Progenitor cell of endocrine pancreas (in vitro differentiated cells): ENCODE data around the gene PTGS1. TPM values are rescaled to one million over a fixed set of nuclear protein-coding genes. Genes with fewer than 3 reads are reported as not detected.
"Not testable (repeated sequence)": the region's sequence is repeated elsewhere in the genome, so short reads cannot be mapped to it uniquely, and the experiment has no call there.

Experiments
- DNase-seq: peaks from one replicate; pipeline ENCODE4 v3.0.0; 2021; ENCODE audit warnings: low spot score; ENCODE audit not compliant: unreplicated experiment
- H3K27ac Mint-ChIP-seq: 2 replicates; pipeline ENCODE4 v1.8.0; 2021; ENCODE audit warnings: mild to moderate bottlenecking, moderate library complexity, mixed read lengths
- H3K27me3 Mint-ChIP-seq: 2 replicates; pipeline ENCODE4 v1.8.0; 2021; ENCODE audit warnings: mixed read lengths
- H3K36me3 Mint-ChIP-seq: 2 replicates; pipeline ENCODE4 v1.8.0; 2022; ENCODE audit warnings: mixed read lengths; ENCODE audit not compliant: insufficient read depth
- H3K4me1 Mint-ChIP-seq: 2 replicates; pipeline ENCODE4 v1.8.0; 2021; ENCODE audit warnings: low read depth, mixed read lengths
- H3K4me3 Mint-ChIP-seq: 2 replicates; pipeline ENCODE4 v1.8.0; 2021; ENCODE audit warnings: low read depth, mild to moderate bottlenecking, moderate library complexity, mixed read lengths
- H3K9me3 Mint-ChIP-seq: 2 replicates; pipeline ENCODE4 v1.8.0; 2021; ENCODE audit warnings: low read depth, mixed read lengths
- CTCF ChIP-seq: fragments of 200-600 bp; sonication (generic); IDR thresholded peaks from one replicate; pipeline ENCODE4 v1.5.0; 2021; ENCODE audit warnings: antibody characterized with exemption, mild to moderate bottlenecking; ENCODE audit not compliant: unreplicated experiment
- total RNA-seq: library from RNA; stranded (reverse); gene quantifications from 2 replicates; pipeline ENCODE4 v1.2.1, GENCODE V29; 2021

PTGS1 gene
- total RNA-seq, 1 donor from 2014 or later: 0.07 TPM

- peaks cover 21% of the 10 kb centered on the region for H3K27me3 Mint-ChIP-seq
- H3K27ac Mint-ChIP-seq: no peak overlapping the region
- DNase-seq: no peak
- TF ChIP-seq CTCF: no peak
- H3K4me3 Mint-ChIP-seq: no peak overlapping the region
- H3K9me3 Mint-ChIP-seq: no peaks in the 10 kb centered on the region
- H3K4me1 Mint-ChIP-seq: no peaks in the 10 kb centered on the region
- no peaks in the 10 kb centered on the region for H3K36me3 Mint-ChIP-seq
Observed at GRCh38 chr9:122402403-122402871, 31.6 kb downstream of the PTGS1 start.

GRCh38 chr9:122402874-122403273 lies 32.0 kb downstream of the PTGS1 start:
- no peak overlapping the region for H3K4me3 Mint-ChIP-seq
- no peak for TF ChIP-seq CTCF
- DNase-seq: no peak
- H3K36me3 Mint-ChIP-seq: no peaks in the 10 kb centered on the region
- no peak overlapping the region for H3K27ac Mint-ChIP-seq
- no peaks in the 10 kb centered on the region for H3K4me1 Mint-ChIP-seq
- no peaks in the 10 kb centered on the region for H3K9me3 Mint-ChIP-seq
- H3K27me3 Mint-ChIP-seq: peaks cover 21% of the 10 kb centered on the region

- no peak for DNase-seq
- Mint-ChIP-seq H3K27ac (no peak overlapping the region), H3K27me3 (peaks cover 25% of the 10 kb centered on the region), H3K9me3 (no peaks in the 10 kb centered on the region), H3K4me1 (no peaks in the 10 kb centered on the region), H3K4me3 (no peak overlapping the region), H3K36me3 (no peaks in the 10 kb centered on the region)
- no peak for TF ChIP-seq CTCF
Observed at GRCh38 chr9:122403381-122404000, 32.7 kb downstream of the PTGS1 start.

- DNase-seq, H3K4me1 Mint-ChIP-seq, H3K9me3 Mint-ChIP-seq, H3K27ac Mint-ChIP-seq, H3K36me3 Mint-ChIP-seq: not testable (repeated sequence)
- Mint-ChIP-seq H3K27me3 (peaks cover 25% of the 10 kb centered on the region), H3K4me3 (peak overlapping the region; percentile 65)
Observed at GRCh38 chr9:122405304-122406069, 34.7 kb downstream of the PTGS1 start.

GRCh38 chr9:122406070-122406890 lies 35.5 kb downstream of the PTGS1 start:
- Mint-ChIP-seq H3K36me3 (no peaks in the 10 kb centered on the region), H3K4me3 (peak overlapping the region; percentile 69)
- DNase-seq: no peak

GRCh38 chr9:122414108-122414507 lies 43.3 kb downstream of the PTGS1 start:
- H3K36me3 Mint-ChIP-seq, H3K4me1 Mint-ChIP-seq, H3K4me3 Mint-ChIP-seq, DNase-seq, H3K27ac Mint-ChIP-seq, H3K27me3 Mint-ChIP-seq: not testable (repeated sequence)
- peaks cover 27% of the 10 kb centered on the region for H3K9me3 Mint-ChIP-seq

More at GRCh38 chr9:122406070-122406890, 35.5 kb downstream of the PTGS1 start:
- Mint-ChIP-seq H3K27me3 (peaks cover 23% of the 10 kb centered on the region), H3K27ac (no peak overlapping the region), H3K4me1 (no peaks in the 10 kb centered on the region), H3K9me3 (no peaks in the 10 kb centered on the region)
- TF ChIP-seq CTCF: no peak
